ENCODE data around the gene H6PD.

The H6PD gene

GRCh38 chr1:9231648-9232332 lies 2.8 kb upstream of the H6PD start:
- no peak overlapping the region for H3K27ac ChIP-seq (ENCODE audit: extremely low read depth, low read depth, low read length)
- H3K36me3 ChIP-seq (ENCODE audit: control insufficient read depth in 2 of 2, insufficient read depth in 1 of 2, low read length in 2 of 2) = peaks cover 0 to 2% of the 10 kb centered on the region in 2 experiments; a peak in 1 of 3 replicates
- H3K9me3 ChIP-seq (ENCODE audit: control insufficient read depth, insufficient read depth, low read depth, low read length) = no peaks in the 10 kb centered on the region
- ChIA-PET POLR2A (no interaction called here), CTCF (interaction anchor here (0.6 to 2.5 kb wide), 5 partner anchors 30 to 583 kb away, joined by 3 to 12 read pairs (median 4); no protein-coding TSS in a partner anchor)
- TF ChIP-seq ZNF76 (tag by site-specific recombination; IDR thresholded peaks at IDR 0.05; ENCODE audit: borderline replicate concordance, low read depth) = peak; percentile 47
- no peak for TF ChIP-seq ZBTB21 (tag by site-specific recombination; IDR thresholded peaks at IDR 0.05)
- TF ChIP-seq ZNF416 (tag by site-specific recombination; IDR thresholded peaks at IDR 0.05) = no peak
- TF ChIP-seq ZNF324 (tag by site-specific recombination; IDR thresholded peaks at IDR 0.05) = no peak
- no peak for TF ChIP-seq ZNF654 (tag by site-specific recombination; IDR thresholded peaks at IDR 0.05; ENCODE audit: low read depth)
- 0 out of 2 replicates have a peak, but pooled peaks have one; percentile 42 for TF ChIP-seq SCRT2 (tag by site-specific recombination; IDR thresholded peaks at IDR 0.05)
- TF ChIP-seq ZNF335 (tag by site-specific recombination; conservative IDR thresholded peaks at IDR 0.05) = peak; percentile 49
- TF ChIP-seq PRDM1 (tag by site-specific recombination; IDR thresholded peaks at IDR 0.05) = peak; percentile 81
- H3K4me3 ChIP-seq (ENCODE audit: low read depth, low read length) = no peak overlapping the region
- H3K4me1 ChIP-seq (ENCODE audit: control insufficient read depth, insufficient read depth, low read length) = peaks cover 4% of the 10 kb centered on the region; the same call in 1 of the 2 replicates

- Histone ChIP-seq H3K4me3 (ENCODE audit: low read depth, low read length) (no peak overlapping the region), H3K9me3 (ENCODE audit: control insufficient read depth, insufficient read depth, low read depth, low read length) (no peaks in the 10 kb centered on the region), H3K36me3 (ENCODE audit: control insufficient read depth in 2 of 2, insufficient read depth in 1 of 2, low read length in 2 of 2) (peaks cover 0 to 5% of the 10 kb centered on the region in 2 experiments; a peak in 1 of 3 replicates), H3K4me1 (ENCODE audit: control insufficient read depth, insufficient read depth, low read length) (peaks cover 4% of the 10 kb centered on the region; the same call in 1 of the 2 replicates), H3K27ac (ENCODE audit: extremely low read depth, low read depth, low read length) (no peak overlapping the region)
- ChIA-PET CTCF (interaction anchor here (0.6 to 3.3 kb wide), 9 partner anchors 12 to 237 kb away, joined by 3 to 14 read pairs (median 4); no protein-coding TSS in a partner anchor), POLR2A (interaction anchor here (0.6 to 1.5 kb wide), 4 partner anchors 32 to 98 kb away, joined by 3 to 10 read pairs (median 4); no protein-coding TSS in a partner anchor)
- no peak for TF ChIP-seq CTCF (tag by site-specific recombination; IDR thresholded peaks at IDR 0.05)
- no peak for TF ChIP-seq ZNF16 (tag by site-specific recombination; IDR thresholded peaks at IDR 0.05; ENCODE audit: low read depth)
- no peak for TF ChIP-seq ZNF624 (tag by site-specific recombination; IDR thresholded peaks at IDR 0.05)
- TF ChIP-seq ZNF335 (tag by site-specific recombination; conservative IDR thresholded peaks at IDR 0.05) = no peak
- TF ChIP-seq ZNF18 (tag by site-specific recombination; IDR thresholded peaks at IDR 0.05) = no peak
- no peak for TF ChIP-seq ZNF629 (tag by site-specific recombination; IDR thresholded peaks at IDR 0.05)
- TF ChIP-seq ATF2 (tag by site-specific recombination; IDR thresholded peaks at IDR 0.05; ENCODE audit: low read depth) = no peak
- TF ChIP-seq TCF7L2 (IDR thresholded peaks at IDR 0.05; ENCODE audit: borderline replicate concordance, low read depth, low read length) = no peak
- no peak for TF ChIP-seq ZNF398 (tag by site-specific recombination; IDR thresholded peaks at IDR 0.05)
- TF ChIP-seq ZSCAN23 (tag by site-specific recombination; IDR thresholded peaks at IDR 0.05) = no peak
- no peak for TF ChIP-seq ZNF530 (tag by site-specific recombination; IDR thresholded peaks at IDR 0.05; ENCODE audit: low read depth)
- TF ChIP-seq ZBTB44 (tag by site-specific recombination; IDR thresholded peaks at IDR 0.05) = no peak
- no peak for TF ChIP-seq PRDM6 (tag by site-specific recombination; IDR thresholded peaks at IDR 0.05)
- no peak for TF ChIP-seq ZNF426 (tag by site-specific recombination; IDR thresholded peaks at IDR 0.05)
These were observed 1.2 kb upstream of the H6PD start for GRCh38 chr1:9233241-9233941.
